Activated CD4-positive, alpha-beta T cell treated with anti-CD3 and anti-CD28 coated beads, Interleukin-10, Interleukin-2, amounts not matched to agents 100 ng/mL and 50 ng/mL, durations not matched to agents 16 hours and 8 hours (primary cell): ENCODE results near the gene RGS8.

ENCODE experiments used
- DNase-seq: peaks from one replicate; pipeline ENCODE4 v3.0.0-alpha.2; 2020

The RGS8 gene

DNA sequence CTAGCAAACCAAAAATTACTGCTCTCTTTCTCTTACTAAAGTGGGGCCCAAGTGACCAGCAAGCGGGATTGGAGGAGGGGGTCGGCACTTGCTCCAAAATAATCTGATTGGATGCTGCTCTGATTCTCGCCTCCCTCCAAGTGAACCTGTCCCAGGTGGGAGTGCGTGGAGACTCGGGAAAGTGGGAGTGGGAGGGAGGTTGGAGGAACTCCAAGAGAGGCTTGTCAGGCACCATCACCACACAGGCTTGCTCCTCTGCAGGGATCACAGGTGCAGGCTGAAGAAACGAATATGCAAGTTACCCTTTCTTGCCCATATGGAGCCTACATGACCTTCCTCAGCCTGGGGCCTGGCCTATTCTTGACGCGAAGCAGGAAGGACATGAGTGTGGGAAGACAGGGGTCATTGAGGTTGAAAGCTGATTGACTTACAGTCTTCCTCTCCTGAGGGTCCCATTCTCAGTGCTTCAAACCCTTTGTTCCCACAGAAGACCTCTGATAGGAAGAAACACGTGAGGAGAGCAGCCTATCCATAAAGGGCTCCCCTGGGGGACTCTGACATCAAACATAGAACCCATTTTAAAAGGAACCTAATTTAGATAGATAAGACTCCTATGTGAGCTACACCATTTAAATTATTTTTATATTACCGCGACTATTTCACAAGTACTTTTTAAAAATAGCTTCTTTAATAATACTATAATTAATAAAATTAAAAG lies 14.2 kb downstream of the RGS8 start:
- DNase-seq: no peak

DNA sequence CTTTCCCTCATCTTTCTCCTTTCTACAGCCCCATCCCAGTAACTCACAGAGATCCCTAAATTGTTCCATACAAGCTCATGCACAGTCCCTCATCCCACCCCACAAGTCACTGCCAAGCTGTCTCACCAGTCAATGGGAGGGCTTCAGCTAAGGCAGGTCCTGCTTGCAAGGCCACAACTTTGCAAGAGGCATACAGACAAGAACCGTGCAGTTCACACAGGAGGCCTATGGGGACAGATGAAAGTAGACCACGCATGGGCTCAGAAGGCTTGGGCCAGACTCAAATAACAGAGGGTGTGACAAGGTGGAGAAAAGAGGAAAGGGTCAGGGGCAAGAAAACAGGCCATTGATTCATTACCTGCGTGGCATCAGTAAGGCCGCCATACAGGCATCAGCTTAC lies 15.1 kb downstream of the RGS8 start:
- no peak for DNase-seq

DNA sequence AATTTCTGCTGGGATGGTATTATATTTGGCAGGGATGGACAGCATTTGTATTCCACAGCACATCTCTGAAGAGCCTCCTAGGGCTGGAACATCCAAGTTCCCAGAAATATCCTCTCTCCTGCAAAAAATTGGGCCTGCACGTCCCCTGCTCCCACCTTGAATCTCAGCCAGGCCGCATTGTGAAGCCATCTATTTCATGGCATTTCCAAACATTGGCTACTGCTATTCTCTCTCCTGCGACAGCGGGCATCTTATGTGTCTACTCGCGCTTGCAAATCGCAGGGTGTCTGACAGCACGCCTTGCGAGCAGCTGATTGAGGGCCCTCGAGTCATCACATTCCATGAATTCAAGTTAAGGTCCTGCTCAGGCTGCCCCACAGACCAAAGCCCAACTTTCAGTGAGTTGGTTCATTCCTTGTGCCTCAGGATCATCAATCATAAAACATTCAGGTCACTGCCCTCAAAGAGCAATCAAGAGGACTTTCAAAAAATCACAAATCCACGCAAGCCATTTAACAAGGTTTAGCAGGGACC lies 15.8 kb downstream of the RGS8 start:
- DNase-seq: no peak

DNA sequence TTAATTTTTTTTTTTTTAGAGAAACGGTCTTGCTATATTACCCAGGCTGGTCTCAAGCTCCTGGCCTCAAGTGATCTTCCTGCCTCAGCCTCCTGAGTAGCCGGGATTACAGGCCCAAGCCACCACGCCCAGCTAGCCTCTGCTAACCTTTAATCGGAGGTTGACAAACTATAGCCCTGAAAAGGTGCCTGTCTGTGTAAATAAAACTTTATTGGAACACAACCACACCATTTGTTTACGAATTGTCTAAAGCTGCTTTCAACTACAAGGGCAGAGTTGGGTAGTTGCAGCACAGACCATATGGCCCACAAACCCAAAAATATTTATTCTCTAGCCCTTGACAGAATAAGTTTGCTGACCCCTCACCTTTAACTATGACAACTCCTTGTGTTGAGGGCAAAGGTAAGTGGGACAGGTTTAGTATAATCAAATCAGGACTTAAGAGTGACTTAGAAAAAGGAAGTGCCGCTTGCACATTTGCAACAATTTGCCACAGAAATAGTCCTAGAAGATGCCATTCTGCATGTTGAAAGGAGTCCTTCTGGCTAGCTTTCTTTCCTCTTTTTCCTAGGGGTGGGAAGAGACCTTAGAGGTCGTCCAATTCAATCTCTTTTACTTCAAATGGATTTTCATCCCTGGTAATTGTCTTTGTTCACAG lies 16.4 kb downstream of the RGS8 start:
- no peak for DNase-seq

DNA sequence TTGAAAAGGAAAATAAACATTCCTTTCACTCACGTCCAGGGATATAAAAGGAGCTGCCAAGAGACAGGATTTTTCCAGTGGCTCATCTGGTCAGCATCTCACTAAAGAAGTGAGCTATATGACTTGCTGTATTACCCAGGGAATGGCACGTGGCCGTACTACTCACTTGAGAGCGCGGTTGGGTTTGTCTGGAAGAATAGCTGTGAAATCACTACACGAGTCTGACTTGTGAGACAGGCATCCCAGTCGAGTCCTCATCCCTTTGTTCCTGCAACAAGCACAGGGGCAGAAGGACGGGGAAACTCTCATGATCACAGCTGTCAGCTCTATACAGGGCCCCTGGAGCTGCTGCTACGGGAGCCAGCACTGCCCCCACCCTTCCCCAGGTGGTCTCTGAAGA lies 17.7 kb downstream of the RGS8 start:
- DNase-seq: no peak

DNA sequence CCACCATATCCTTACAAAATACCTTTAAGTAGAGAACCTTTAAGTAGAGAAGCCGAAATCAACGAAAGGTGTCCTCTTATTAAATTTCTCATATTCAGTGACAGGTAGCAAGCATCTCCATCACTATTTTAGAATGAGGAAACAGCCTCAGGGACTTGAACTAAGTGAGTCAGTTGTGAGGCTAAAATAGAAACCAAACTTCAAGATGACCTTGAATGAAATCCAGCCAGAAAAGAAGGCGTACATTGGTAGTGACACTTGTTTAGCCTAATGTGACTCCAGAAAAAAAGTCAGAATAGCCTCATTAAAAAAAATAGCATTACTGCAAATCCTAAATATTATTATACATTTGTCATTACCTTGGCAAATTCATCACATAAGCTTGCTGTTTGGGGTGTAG lies 20.1 kb downstream of the RGS8 start:
- no peak for DNase-seq

DNA sequence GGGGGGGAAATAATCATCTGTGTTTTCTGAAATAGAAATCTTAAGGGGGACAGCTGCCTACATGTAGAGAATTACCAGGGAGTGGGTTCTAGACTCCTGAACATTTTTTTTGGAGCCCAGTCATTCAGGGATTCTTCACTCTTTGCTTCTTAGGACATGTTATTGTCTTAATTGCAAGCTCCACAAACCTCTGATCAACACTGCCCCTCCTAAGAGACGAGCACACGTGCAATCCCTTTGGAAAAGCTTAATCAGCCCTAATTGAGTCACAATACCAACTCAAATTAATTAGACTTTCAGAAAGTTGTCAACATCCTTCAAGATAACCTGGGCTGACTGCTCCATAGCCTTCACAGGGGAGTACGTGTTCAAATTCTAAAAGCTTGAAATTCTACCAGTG lies 21.4 kb downstream of the RGS8 start:
- no peak for DNase-seq

DNA sequence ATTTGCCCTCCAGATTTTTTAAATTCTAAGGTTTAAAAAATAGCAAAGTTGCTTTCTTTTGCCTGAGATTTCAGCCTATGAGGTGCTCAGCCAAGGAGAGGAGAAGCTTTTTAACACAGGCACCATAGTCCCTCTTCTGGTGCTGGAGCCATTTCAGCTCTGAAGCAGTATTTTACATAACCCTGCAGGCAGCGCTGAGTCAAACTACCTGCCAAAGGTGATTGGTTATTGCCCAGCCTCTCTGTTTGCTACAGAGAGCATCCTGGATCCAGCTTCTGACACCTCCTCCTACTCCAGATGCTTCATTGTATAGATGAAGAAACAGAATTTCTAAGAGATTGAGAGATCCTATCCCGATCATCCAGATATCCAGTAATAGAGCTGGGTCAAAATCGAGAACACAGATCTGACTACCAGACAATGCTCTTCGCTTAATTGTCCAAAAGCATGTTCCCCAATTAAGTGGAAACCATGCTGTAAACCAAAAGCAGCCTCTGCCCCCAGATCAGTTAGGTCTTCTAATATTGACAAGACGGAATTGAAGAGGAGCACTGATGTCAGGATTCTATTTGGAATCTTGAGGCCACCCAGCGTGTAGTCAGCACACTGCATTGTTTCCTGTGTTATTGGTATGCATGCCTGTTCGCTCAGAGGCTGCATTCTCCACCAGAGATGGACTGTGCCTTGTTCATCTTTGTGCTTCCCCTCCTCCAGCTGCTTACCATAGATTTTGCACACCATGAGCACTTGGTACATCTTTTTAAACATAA lies 22.1 kb downstream of the RGS8 start:
- no peak for DNase-seq

DNA sequence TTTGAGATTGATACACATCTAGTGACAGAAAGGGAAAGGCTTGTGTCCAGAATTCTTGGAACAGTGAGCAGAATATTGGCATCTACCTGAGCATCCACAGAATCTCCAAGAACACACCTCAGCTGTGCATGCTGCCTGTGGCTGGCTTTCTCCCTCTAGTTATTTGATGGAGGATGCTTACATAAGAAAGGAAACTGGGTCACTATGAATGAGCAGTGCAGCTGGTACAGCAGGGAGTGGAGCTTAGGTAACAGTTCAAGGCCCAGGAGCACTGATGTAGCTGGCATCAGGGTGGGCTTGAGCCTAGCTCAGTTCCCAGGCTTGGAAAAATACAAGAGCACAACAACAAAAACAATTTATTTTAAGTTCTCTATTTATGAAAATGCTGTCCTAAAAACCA lies 26.3 kb downstream of the RGS8 start:
- DNase-seq: no peak

DNA sequence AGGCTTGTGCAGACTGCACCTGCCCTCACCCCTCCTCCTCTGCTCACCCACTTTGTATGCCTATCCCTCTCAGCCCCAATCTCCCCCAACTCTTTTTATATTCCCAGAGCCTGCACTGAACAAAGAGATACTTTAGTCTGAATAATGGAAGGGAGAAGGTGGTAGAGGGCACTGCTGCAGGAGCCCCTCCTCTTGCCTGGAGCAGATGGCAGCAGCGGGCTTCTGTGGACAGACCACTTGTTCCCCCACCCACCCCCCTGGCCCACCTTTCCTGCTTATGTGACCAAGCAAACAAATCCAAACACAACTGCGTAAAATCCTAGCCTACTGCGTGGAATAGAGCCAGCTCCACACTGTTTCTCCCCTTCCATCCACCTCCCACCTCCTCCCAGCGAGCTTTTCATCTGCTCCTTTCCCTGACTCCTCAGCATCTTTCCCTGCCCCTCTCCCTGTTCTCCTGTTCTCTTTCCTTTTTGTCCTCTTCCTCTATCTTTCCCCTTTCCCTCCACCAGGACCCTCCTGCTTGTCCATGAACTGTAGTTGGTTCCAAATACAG lies 27.5 kb downstream of the RGS8 start:
- DNase-seq: no peak

DNA sequence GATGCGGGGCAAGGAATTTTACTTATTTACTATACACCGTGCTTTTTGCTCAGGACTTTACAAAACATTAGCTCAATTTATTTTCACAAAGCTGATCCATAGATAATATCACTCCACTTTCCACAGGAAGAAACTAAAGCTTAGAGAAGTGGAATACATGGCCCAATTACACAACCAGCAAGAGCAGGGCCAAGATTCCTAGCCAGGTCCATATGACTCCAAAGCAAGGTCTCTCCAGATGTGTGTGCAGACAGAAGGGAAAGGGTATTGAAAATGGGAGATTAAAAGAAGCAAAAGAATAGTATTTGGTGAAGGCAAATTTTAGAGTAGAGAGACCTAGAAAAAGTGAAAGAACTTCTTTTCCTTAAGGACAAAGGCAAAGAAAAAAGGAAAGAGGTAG lies 30.4 kb downstream of the RGS8 start:
- no peak for DNase-seq

DNA sequence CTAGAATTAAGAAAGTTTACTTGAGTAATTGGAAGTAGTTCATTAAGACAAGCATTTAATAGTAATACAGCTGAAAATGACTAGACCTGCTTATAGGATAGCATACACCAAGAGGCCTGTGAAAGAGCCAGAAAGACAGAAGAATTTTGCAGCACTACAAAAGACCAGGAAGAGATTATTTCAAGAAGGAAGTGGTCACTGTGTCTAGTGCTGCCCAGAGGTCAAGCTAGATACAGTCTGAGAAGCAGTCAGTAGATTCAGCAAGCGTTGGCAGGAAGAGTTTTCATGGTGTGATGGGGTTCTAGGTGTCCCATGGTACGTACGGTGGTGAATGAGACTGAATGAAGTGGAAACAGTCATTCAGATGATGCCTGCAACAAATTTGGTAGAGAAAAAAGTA lies 31.5 kb downstream of the RGS8 start:
- no peak for DNase-seq

DNA sequence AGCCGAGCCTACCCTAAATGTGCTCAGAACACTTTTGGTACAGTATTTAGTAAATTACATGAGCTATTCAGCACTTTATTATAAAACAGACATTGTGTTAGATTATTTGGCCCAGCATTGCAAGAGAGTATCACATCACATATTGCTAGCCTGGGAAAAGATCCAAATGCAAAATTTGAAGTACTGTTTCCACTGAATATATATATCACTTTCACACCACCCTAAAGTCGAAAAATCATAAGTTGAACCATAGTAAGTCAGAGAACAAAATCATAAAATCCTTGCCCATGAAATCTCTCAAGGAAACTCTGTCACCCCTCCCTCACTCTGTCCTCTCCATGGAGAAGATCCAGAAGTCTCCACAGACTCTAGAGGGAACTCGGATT lies 33.1 kb downstream of the RGS8 start:
- DNase-seq: no peak

DNA sequence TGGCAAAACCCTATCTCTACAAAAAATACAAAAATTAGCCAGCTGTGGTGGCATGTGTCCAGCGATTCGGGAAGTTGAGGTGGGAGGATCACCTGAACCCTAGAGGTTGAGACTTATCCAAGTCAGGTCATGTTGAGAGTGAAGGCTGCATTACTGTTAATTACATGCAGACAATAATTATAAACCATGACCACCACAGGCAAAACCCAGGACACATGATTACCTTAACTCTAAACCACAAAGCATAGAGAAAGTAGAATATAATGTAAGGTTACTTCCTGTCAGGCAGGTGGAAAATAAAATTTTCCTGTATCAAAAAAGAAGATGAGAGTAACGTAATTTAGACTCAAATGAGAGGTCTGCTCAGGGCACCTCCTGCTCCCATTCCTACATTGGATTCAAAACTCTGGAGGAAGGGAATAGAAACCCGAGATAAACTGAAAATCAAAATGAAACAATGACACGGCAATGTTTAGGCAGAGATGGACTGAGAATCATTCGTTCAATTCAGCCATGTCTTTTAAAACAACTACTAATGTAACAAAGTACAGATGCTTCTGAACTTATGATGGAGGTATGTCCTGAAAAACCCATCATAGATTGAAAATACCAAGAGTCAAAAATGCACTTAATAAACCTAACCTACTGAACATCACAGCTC lies 33.6 kb downstream of the RGS8 start:
- DNase-seq: no peak

DNA sequence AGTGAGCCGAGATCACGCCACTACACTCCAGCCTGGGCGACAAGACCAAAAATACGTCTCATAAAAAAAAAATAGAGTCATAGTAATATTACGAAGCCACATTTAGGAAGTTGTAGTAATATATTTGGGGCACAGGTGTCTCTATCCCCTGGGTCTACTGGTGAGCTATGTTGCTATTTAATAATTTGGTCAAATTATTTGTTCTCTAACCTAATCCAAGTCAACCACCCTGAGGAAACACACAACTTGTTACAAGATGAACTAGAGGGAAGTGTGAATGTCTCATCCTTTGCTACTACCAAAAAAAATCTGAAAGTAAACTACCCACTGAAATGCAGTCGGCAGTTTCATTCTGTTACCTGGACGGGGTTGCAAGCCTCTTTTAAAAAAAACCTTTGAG lies 35.3 kb downstream of the RGS8 start:
- no peak for DNase-seq

DNA sequence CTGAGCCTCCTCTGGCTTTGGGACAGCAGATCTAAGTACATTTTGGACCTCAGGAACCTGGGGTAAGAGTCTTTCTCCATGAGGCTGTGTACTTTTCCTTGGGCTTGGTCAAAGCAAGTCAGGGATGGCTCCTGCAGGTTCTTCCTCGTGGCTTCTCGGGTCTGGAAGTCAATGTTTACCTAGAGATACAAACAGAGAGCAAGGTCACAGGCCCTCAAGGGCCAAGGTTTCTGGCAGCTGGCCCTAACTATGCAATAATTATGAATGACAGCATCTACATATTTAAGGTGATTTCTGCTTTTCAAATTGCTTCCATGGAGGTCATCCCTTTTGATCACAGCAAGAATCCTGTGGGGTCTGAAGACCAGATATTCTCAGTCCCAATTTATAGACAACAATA lies 37.6 kb downstream of the RGS8 start:
- DNase-seq: no peak

DNA sequence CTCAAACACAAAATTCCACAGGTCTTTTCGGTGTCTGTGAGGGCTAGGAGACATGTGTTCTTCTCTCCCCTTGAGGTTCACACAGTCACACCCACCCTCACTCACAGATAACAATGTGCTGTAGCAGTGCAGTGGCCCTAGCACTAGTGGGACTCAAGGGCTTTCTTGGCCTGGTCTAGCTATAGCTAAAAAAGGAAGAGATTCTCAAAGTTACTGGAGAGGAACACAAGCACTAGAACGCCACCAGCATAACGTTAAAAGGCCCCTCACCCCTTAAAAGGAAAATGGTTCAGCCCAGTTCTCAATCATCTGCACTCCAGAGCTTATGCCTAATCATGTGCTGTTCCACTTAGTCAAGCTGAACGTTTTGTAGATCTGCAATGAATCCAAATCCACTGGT lies 39.5 kb downstream of the RGS8 start:
- no peak for DNase-seq

DNA sequence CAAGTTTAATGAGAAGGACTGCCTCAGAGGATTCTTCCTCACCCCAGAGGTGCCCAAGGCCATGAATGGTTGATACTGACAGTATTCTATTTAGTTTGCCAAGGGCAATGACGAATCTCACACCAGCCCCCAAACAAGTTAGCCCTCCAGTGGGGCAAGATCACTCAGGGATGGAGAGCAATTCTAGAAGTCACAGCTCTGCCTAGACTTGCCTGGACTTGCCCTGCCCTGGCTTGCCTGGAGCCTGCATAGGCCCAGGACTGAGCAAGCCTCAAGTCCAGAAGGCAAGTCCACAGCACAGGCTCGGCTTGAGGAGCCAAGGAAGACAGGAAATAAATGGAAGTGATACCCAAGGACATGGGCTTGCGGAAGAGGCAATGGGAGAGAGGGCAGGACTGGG lies 40.7 kb downstream of the RGS8 start:
- DNase-seq: no peak

DNA sequence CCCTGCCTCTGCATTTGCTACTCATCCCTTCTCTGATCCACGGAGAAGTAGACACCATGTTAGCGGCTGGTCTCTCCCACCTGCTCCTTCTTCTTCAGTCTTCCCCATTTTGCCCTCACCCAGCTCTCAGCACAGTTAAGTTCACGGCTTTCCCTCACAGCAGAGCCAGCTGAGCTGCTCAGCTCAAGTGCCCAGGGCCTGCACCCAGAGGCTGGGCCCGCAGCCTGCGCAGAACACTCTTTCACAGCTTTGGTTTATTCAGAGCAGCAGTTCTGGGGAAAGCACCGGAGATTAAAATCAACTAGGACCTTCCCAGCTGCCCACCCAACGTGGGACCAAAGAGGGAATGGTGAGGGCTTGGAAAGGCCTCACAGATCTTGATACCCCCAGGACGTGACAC lies 41.9 kb downstream of the RGS8 start:
- no peak for DNase-seq

DNA sequence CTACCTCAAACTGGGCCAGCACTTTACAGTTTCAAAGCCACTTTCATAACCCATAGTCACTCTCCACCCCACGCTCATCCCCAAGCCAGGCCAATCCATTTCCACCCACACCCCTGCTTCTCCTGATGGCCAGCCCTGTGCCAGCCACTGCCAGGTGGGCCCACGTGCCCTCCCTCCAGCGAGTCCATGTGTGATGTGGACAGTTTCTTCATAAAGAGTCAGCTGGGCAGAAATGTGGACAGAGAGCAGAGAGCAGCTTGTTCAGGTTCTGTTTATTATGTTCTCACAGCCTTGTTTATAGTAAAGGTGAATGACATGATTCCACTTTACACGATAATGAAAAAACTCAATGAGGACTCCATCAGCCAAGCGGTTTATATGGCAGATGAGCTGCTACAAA lies 42.8 kb downstream of the RGS8 start:
- no peak for DNase-seq

DNA sequence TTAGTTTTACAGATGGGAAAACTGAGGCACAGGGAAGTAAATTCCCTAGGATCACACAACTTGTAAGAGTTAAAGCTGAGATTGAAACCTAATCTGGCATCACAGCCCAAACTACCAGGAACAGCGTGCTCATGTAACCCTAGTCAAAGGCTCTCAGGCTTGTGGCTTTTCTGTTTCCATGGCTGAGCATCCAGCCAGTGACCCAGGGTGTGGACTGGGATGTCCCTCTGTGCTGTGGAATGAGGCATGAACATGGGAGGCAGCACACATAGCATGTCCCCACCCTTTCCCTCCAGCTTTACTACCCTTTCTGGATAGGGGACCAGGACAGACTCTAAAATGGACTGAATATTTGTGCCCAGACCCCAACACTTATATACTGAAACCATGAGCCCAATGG lies 45.1 kb downstream of the RGS8 start:
- no peak for DNase-seq

DNA sequence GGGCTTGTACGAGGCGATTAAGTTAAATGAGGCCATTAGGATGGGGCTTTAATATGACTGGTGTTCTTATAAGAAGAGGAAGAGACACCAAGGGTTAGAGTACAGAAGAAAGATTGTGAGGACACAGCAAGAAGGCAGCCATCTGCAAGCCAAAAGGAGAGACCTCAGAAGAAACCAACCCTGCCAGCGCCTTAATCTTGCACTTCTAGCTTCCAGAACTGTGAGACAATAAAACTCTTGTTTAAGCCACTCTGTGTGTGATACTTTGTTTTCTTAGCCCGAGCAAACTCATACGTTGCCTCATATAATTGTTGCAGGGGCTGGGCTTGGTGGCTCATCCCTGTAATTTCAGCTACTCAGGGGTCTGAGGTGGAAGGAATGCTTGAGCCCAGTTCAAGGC lies 46.6 kb downstream of the RGS8 start:
- DNase-seq: no peak

DNA sequence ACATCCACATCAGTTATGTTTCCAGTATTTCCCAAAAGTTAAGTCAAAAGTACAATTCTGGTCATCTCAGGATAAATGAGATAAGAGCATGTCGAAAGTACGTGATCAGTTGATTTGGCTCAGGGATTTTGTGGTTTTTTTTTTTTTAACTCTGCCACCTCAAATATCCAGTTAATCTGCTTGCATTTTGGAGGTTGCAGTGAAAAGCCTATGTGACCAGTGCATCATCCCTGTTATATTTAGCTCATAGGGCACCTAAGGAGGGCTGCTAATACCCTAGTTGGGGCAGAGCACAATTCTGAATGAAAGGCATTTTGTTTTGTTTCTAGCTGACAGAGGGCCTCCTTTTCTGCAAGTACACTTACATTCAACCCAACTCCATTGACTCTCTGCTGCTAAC lies 48.5 kb downstream of the RGS8 start:
- DNase-seq: no peak
